Ammon's horn (tissue), 1 donor: ENCODE results near the gene SLC35G4.
A peak's percentile ranks its signal among the peaks of the same experiment; 100 is the strongest.
"Not testable (repeated sequence)": the region's sequence is repeated elsewhere in the genome, so short reads cannot be mapped to it uniquely, and the experiment has no call there.

Source experiments
- DNase-seq: peaks from one replicate; pipeline ENCODE4 v3.0.0-alpha.2; 2016; ENCODE audit warnings: low spot score

The SLC35G4 gene

DNA sequence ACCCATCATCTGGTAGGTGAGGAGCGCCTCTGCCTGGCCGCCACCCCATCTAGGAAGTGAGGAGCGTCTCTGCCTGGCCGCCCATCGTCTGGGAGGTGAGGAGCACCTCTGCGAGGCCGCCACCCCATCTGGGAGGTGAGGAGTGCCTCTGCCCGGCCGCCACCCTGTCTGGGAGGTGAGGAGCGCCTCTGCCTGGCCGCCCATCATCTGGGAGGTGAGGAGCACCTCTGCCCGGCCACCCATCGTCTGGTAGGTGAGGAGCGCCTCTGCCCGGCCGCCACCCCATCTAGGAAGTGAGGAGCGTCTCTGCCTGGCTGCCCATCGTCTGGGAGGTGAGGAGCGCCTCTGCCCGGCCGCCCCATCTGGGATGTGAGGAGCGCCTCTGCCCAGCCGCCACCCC is 4.2 kb downstream of the SLC35G4 start:
- DNase-seq, result not testable (repeated sequence)

DNA sequence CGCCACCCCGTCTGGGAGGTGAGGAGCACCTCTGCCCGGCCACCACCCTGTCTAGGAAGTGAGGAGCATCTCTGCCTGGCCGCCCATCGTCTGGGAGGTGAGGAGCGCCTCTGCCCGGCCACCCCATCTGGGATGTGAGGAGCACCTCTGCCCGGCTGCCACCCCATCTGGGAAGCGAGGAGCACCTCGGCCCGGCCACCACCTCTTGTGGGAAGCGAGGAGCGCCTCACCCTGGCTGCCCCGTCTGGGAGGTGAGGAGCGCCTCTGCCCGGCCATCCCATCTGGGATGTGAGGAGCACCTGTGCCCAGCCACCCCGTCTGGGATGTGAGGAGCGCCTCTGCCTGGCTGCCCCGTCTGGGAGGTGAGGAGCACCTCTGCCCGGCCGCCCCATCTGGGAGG is 4.6 kb downstream of the SLC35G4 start:
- DNase-seq, result not testable (repeated sequence)

DNA sequence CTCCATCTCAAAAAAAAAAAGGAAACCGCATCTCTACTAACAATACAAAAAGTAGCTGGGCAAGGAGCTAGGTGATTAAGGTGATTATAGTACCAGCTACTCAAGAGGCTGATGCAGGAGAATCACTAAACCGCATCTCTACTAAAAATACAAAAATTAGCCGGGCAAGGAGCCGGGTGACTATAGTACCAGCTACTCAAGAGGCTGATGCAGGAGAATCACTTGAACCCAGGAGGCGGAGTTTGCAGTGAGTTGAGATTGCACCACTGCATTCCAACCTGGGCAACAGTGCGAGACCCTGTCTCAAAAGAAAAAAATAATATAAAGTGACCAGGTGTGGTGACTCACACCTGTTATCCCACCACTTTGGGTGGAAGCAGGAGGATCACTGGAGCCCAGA is 5.6 kb downstream of the SLC35G4 start:
- DNase-seq, result not testable (repeated sequence)

DNA sequence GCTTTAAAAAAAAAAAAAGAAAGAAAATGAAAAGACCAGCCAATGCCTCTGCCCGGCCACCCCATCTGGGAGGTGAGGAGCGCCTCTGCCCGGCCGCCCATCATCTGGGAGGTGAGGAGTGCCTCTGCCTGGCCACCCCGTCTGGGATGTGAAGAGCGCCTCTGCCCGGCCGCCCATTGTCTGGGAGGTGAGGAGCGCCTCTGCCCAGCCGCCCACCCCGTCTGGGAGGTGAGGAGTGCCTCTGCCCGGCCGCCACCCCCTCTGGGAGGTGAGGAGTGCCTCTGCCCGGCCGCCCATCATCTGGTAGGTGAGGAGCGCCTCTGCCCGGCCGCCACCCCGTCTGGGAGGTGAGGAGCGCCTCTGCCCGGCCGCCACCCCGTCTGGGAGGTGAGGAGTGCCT is 37.9 kb downstream of the SLC35G4 start:
- DNase-seq, result not testable (repeated sequence)

DNA sequence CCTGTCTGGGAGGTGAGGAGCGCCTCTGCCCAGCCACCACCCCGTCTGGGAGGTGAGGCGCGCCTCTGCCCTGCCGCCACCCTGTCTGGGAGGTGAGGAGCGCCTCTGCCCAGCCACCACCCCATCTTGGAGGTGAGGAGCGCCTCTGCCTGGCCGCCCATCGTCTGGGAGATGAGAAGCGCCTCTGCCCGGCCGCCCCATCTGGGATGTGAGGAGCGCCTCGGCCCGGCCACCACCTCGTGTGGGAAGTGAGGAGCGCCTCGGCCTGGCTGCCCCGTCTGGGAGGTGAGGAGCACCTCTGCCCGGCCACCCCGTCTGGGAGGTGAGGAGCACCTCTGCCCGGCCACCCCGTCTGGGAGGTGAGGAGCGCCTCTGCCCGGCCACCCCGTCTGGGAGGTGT is 38.4 kb downstream of the SLC35G4 start:
- not testable (repeated sequence) for DNase-seq

DNA sequence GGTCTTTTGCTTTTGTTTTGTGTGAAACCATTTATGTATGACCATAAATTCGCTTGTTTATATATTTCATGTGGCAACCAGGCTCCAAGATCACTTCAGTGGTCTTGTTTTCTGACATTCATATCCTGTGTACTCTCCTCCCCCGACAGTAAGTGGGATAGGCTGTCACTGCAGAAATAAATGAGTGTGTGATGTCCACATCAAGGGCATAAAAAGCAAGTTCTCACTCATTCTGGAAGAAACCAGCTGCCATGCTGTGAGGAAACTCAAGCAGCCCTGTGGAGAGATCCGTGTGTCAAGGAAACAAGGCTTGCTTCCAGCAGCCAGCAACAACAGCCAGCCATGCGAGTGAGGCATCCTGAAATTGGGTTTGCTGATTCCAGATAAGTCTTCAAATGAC is 40.4 kb downstream of the SLC35G4 start:
- no peak for DNase-seq

DNA sequence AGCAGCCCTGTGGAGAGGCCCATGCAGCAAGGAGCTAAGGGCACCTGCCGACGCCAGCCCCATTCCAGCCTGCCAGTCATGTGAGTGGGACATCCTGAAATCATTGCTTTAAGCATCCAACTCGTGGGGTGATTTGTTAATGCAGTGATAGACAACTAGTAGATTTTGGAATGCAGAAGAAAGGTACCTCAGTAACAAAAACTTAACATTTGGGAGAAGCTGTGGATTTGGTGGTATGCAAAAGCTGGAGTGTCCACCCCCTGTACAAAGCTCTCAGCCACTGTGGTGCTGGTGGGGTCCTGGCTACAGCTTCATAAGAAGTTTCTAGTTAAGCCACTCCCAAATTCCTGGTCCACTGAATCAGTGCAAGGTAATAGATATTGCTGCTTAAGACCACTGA is 42.5 kb downstream of the SLC35G4 start:
- DNase-seq, result no peak

DNA sequence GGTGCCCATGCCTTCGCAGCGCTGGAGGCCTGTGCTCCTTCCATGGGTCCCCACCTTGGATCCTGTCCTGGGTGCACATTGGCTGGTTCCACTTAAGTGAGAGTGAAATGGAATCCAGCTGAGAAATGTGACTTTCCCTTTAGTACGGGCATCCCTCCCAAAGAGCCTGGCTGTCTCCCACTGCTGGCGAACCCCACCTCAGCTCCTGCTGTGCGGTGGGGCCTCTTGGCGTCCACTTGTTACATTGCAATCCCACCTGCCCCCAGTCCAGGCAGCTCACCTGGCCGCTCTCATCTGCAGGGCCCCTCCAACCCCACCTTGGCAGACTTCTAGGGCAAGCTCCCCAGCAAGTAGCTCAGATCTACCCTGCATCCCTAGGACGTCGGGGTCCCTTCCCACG is 44.1 kb downstream of the SLC35G4 start:
- DNase-seq, result no peak

DNA sequence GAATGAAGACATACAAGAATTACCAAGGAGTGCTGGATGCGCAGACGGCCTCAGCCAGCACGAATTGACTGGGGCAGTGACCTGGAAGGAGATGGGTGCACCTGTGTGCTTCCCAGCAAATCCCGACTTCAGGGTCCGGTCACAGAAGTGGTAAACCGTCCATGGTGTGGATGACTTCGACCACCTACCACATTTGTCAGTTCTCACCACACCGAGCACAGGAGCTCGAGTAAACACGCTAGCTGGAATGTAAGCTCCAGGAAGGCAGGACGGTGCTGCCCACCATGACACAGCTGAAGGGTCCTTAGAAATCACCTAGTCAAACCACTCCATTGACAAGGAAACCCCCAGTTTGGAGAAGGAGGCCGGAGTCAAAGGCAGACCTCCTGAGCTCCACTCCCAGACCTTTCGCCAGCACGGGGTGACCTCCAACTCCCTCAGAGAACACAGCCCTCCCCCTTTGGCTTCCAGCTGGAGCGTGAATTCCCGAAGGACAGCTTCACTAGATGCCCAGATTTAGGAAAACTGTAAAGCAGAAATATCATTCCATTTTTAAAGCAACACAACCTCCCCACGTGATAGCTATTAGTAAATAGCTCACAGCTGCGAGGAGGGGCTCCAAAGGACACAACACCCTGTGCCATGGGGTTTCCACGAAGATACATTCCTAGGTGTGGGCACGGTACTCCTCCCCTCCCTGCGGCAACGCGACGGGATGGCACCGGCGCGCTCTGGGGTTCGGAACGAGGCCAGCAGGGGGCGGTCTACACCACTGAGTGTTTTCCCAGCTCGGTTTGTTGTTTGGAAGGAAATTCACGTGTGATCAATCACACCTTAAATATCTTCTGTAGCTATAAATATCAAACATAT is 45.6 kb downstream of the SLC35G4 start:
- peak; percentile 68 for DNase-seq

DNA sequence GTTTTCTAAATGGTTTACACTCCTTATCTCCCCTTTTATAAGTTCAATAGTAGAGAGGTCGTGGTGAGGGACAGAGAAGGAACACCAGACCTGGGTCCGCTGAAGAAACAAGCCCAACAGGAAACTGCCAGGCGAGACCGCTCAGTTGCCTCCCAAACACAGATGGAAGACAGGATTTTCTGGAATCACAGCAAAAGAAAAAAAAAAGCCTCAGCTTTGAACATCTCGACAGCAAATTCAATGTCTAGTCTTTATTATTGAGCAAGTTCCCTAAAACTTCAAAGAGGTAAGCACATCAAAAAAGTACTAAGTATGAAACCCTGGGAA is 46.2 kb downstream of the SLC35G4 start:
- DNase-seq, result no peak

DNA sequence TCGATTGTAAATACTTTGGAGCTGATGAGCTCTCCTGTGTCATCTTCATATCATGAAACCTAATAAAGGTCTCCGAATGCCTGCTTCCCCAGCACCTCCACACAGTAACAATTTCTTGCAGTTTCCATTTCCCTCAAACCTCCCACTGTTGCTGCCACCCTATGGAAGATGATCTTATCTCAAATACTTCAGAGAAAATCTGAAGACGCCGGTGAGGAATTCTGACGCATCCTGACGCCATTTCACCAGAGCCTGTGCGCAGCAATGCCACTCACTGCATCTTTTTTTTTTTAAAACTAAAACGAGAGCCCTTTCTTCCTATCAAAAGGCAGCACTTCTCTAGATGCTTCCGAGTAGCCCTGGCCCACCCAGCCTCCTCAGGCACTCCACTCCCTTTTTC is 47.8 kb downstream of the SLC35G4 start:
- no peak for DNase-seq

DNA sequence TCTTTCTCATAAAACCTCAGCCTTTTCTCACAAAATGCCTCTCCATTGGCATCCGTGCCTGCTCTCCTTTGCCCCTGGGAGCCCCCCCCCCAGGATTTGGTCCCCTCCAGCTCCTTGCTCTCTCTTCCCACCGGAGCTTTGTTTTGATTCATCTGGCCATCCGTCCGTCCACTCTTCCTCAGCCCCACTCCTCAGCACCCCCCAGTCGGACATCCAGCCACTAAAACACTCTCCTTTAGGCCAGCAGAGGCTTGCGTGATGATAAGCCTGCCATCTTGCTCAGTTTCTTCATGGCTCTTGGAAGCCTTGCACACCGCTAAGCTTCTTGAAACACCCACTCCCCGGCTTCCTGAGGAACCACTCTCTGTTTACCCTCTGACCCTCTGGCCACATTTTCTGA is 48.2 kb downstream of the SLC35G4 start:
- no peak for DNase-seq

DNA sequence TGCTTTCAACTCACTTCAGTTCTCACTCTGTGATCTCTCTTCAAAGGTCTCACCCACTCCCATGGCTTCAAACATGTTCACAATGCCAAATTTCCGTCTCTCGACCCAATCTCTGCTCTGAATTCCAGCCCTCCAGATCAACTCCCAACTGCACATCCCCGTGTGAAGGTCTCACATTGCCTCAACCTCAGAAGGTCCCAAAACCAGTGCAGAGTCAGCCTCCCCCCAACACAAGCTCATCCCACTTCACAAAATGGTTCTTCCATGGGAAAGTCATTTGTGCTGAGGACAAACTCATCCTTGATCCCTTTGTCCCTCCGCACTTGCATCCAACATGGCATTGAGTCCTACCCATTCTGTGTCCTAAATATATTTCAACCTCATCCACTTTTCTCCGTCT is 48.6 kb downstream of the SLC35G4 start:
- DNase-seq, result no peak

DNA sequence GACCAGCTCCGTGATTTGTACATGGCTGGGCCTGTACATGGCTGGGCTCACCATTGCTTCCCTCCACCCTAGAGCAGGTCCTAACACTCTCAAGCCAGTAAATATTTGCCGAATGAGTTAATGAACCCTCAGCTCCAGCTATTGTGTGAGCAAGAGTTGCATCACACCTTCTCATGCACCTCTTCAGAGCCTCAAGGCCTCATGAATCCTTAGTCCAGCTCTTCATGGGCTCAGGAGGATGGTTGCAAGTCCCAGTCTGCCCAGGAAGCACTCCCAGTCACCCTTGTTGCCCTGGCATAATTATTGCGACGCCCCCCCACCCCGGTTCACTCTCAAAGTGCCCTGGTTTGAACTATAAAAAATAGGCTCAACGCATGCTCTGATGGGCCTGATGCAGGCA is 49.6 kb downstream of the SLC35G4 start:
- DNase-seq, result no peak
